Pancreas (tissue), 10 donors: ENCODE data around the gene RARB. TPM values are rescaled to one million over a fixed set of nuclear protein-coding genes. Genes with fewer than 3 reads are reported as not detected.

Experiments
- ATAC-seq, 4 donors: fragments of 200-7000 bp; cut with Tn5 transposase; one replicate each; pipeline versions ENCODE4 v1.8.0 to v1.9.1; 2020; ENCODE audit warnings: mild to moderate bottlenecking in 4 of 4, moderate library complexity in 4 of 4
- DNase-seq, 6 donors: peaks; one replicate each; pipeline ENCODE4 v3.0.0-alpha.2; 2020
- FAIRE-seq: peaks from 2 replicates; lab custom pipeline; 2012; peaks lifted over from hg19 to GRCh38; lab: Jason Lieb, UNC
- H3K27ac ChIP-seq, 4 donors: fragments of 200-600 bp; sonication (generic); 1 replicate in 3 of 4; 2 replicates in 1 of 4; pipeline versions ENCODE4 v1.5.0 to v1.8.0; 2020
- H3K27me3 ChIP-seq, 4 donors: fragments of 200-600 bp; one replicate each; pipeline ENCODE4 v1.8.0; 2021
- H3K36me3 ChIP-seq, 3 donors: fragments of 200-600 bp; sonication (generic) in 1 of 3; one replicate each; pipeline versions ENCODE4 v1.5.0 to v1.8.0; 2020 to 2021
- H3K4me1 ChIP-seq, 3 donors: fragments of 200-600 bp; one replicate each; pipeline ENCODE4 v1.8.0; 2021
- H3K4me3 ChIP-seq, 4 donors: fragments of 200-600 bp; sonication (generic) in 2 of 4; one replicate each; pipeline versions ENCODE4 v1.5.0 to v1.8.0; 2020 to 2021
- H3K9me3 ChIP-seq, 4 donors: fragments of 200-600 bp; one replicate each; pipeline ENCODE4 v1.8.0; 2021
- WGBS, 2 donors: extraction: QIAGEN DNeasy Blood & Tissue Kit; methylation state at CpG; one replicate each; pipeline ENCODE4 v1.1.7; 2013; 5-methylcytosine and 5-hydroxymethylcytosine counted together
- intact Hi-C, 3 donors: fragments of 100-400 bp; cut with DNase I; formaldehyde crosslinking; loops; one replicate each; pipeline versions ENCODE4 v1.11.1 to v1.14.2; 2022
- polyA plus RNA-seq, 2 donors: library from polyadenylated mRNA; stranded (reverse); fragments of 200-250 nt; gene quantifications; one replicate each; pipeline ENCODE4 v1.2.3, GENCODE V29; 2013
- total RNA-seq, 6 donors: library from RNA; stranded (reverse); fragmentation: NEBNext Ultra II Directional in 4 of 6; extraction: Animal tissue kit (Norgen Biotek cat#: 25700) in 4 of 6; gene quantifications; one replicate each; pipeline versions ENCODE4 v1.2.1 to v1.2.4, GENCODE V29; 2021 to 2023
- TF ChIP-seq, protein P1 (sequence below), 4 donors: fragments of 200-600 bp; sonication (generic) in 3 of 4; IDR thresholded peaks; one replicate each; pipeline versions ENCODE4 v1.5.0 to v1.8.0; 2021; ENCODE audit warnings: antibody characterized with exemption in 4 of 4
- donor health status: healthy with polysubstance abuse.
- donor health status: DM: no; HTN: no; CAD: no; lungs with moderate emphysema.
- donor health status: DM: no; HTN: no; CAD: no.
- donor health status: control.
- donor health status: control.
- donor health status: Bipolar disorder and iron deficiency.
- donor health status: DM: yes; HTN: yes; CAD: no.
- donor health status: DM: no; HTN: no; CAD: no.
- donor health status: DM: no; HTN: no; CAD: no.
- donor health status: DM: yes; HTN: yes; CAD: no.

RARB gene
- total and polyA plus RNA-seq, 8 donors, result 0.49 to 3.3 (median 0.75) TPM

DNA sequence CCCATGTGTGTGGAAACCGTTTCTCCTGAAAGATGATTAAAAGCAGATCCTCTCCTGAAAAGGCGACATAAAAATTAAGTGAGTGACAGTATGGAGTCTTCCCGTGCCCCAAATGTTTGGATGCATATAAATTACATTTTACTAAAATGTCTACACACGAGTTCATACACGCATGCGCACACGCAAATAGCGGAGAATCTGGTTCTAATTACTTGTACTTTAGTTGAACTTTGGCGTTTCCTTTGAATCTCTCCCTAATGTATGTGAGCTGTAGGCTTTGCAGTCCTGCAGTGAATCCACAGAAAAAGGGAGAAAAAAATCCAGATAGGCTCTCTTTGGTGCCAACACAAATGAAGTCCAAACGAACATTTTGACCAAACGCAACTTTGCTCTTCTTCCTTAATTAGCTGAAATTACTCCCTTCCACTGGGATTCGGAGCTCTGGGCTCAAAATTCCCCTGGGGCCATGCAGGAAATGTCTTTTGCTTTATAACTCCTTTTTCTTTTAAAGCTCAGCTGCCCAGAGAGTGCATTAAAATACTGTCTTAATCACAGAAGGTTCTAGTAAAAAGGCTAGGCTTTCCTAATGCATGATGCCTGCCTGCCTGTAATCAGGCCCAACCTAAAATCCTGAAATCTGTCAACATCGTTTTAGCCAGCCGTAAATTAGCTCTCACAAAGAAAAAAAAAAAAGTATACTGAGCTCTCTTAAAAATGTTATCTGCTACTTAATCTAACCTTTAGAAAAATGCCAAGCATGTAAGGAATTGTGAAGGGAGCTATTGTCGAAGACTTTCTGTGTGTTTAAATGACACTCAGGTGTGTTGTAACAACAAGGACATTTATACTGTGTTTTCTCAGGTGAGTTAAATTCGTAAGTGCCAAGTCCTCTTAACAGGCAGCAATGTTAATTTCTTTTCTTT, 26.2 kb downstream of the RARB start:
- no peaks in the 10 kb centered on the region for H3K9me3 ChIP-seq
- DNase-seq (no peak), FAIRE-seq (no peak), ATAC-seq (peak in 1 of 4 donors; percentile 16)
- no peaks in the 10 kb centered on the region for H3K36me3 ChIP-seq
- 58 to 72% methylated on average over 16 of the region's 16 CpGs for WGBS, 2 donors
- peaks cover 0 to 19% (median 10%) of the 10 kb centered on the region in 3 donors for H3K4me1 ChIP-seq
- H3K27me3 ChIP-seq, result no peaks in the 10 kb centered on the region
- H3K4me3 ChIP-seq, result no peak overlapping the region
- intact Hi-C loops, result no loop called here
- TF ChIP-seq, protein P1, sequence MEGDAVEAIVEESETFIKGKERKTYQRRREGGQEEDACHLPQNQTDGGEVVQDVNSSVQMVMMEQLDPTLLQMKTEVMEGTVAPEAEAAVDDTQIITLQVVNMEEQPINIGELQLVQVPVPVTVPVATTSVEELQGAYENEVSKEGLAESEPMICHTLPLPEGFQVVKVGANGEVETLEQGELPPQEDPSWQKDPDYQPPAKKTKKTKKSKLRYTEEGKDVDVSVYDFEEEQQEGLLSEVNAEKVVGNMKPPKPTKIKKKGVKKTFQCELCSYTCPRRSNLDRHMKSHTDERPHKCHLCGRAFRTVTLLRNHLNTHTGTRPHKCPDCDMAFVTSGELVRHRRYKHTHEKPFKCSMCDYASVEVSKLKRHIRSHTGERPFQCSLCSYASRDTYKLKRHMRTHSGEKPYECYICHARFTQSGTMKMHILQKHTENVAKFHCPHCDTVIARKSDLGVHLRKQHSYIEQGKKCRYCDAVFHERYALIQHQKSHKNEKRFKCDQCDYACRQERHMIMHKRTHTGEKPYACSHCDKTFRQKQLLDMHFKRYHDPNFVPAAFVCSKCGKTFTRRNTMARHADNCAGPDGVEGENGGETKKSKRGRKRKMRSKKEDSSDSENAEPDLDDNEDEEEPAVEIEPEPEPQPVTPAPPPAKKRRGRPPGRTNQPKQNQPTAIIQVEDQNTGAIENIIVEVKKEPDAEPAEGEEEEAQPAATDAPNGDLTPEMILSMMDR (IDR thresholded peaks at IDR 0.05), result no peak
- H3K27ac ChIP-seq, result peak overlapping the region in 2 of 4 donors; percentile 12 to 36

DNA sequence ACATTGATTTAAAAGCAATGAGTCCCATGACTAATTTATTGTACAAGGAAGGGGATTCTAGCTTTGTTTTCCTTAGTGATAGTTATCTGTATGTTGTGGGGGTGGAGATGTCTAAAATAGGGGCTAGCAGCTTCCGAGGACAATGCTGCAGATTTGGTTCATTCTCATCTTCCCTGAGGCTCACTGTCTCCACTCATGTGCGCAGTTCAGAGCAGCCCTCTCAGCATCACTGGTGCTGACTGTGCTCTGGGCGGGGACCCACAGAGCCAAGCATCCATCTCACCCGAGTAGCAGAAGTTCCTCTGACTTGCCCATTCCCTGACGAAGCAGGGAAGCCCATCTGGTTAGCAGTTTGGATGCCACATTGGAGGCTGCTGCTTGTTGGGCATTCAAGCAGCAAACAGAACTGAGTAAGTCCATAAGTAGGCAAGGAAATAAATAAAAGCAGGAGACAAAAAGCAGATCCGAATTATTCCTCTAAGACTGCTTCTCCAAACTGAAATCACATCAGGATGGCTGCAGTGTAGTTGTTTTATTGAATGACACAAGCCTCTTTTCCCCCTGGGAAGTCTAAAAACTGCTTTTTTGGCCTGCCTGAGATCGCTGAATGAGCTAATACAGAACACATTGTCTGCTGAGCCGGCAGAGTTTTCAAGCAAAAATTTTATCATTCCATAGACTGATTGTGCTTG, 27.5 kb downstream of the RARB start:
- TF ChIP-seq, protein P1 (IDR thresholded peaks at IDR 0.05), result no peak
- H3K4me1 ChIP-seq, result peaks cover 0 to 19% (median 12%) of the 10 kb centered on the region in 3 donors
- ATAC-seq (peak in 3 of 4 donors; percentile 25 to 49 (median 38)), DNase-seq (no peak), FAIRE-seq (no peak)
- no peaks in the 10 kb centered on the region for H3K27me3 ChIP-seq
- no peaks in the 10 kb centered on the region for H3K36me3 ChIP-seq
- H3K4me3 ChIP-seq, result no peak overlapping the region
- no peaks in the 10 kb centered on the region for H3K9me3 ChIP-seq
- WGBS, 2 donors, result 58% methylated on average over 8 of the region's 8 CpGs
- H3K27ac ChIP-seq, result peak overlapping the region in 1 of 4 donors; percentile 36
- intact Hi-C loops, result no loop called here

DNA sequence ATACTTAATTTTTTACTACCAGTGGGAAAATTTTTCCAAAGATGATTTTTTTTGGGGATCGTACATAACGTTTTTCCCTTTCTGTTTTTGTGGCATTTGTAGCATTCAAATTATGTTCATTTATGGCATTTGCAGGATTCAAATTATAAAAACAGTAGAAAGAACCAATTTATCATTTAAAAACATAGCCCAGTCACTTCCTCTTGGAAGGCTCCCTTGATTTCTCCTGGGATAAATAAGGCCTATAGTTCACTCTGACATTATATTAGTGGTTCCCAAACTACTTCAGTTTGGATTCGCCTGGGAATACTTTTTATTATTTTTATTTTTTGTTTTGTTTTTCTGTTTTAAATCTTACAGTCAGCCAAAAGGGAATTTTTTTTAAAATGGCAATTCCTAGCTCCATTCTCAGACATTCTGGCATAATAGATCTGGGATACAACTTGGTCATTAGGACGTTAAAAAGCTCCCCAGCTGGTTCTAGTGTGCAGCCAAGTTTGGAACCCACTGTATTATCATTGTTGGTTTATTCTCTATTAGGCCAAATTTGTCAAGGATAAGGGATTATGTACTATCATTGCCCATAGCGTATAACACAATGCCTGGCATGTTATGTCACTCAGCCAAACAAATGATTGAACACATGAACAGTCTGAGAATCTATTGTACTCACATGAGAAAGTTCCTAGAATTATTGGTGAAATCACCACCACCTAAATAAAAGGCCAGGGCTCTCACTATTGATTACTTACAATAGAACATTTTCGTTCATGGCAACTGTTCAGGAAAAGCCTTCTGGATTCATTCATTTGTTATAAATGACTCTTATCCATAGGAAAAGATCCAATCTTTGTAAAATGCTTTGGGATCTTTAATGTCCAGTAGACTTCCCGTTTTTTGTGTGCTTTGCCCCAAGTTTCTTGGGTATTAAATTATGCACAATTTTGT, 28.9 kb downstream of the RARB start:
- FAIRE-seq (no peak), DNase-seq (no peak), ATAC-seq (no peak)
- H3K27me3 ChIP-seq, result no peaks in the 10 kb centered on the region
- no peak overlapping the region for H3K4me3 ChIP-seq
- no peaks in the 10 kb centered on the region for H3K36me3 ChIP-seq
- TF ChIP-seq, protein P1 (IDR thresholded peaks at IDR 0.05), result no peak
- WGBS, 2 donors, result 56 to 69% methylated on average over 7 of the region's 7 CpGs
- peak overlapping the region in 2 of 4 donors; percentile 28 to 51 for H3K27ac ChIP-seq
- intact Hi-C loops, result no loop called here
- no peaks in the 10 kb centered on the region for H3K9me3 ChIP-seq
- H3K4me1 ChIP-seq, result peaks cover 0 to 19% (median 12%) of the 10 kb centered on the region in 3 donors

DNA sequence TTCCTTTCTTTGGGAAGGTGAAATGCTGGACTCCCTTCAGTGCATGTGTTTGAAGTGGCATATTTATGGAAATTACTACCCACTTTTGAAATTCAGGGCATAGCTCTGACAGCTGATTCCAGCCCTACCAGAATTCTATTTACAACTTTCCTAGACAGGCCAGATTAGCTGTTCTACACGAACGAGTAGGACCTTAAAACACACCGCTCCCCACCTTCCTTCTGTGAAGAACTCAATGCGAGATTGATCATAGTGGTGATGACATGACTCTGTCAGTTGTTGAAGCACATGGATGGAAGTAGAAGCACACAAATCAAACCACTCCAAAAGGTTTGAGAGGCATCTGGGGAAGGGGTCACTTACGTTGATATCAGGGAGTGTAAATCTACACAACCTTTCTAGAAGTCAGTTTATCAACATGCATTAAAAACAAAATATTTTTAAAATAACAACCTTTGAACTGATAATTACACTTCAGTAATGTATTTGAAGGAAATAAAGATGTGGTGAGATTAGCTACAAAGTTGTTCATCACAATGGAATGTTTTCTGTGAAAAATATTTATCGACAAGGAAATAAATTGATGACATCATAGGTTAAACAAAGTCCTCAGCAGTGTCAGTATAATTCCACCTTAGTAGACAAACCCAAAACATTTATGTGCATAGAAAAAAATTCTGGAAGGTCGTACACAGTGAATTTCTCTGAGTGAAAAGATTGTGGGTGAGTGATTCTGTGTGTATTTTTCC, 29.8 kb downstream of the RARB start:
- no peak overlapping the region for H3K4me3 ChIP-seq
- intact Hi-C loops, result no loop called here
- TF ChIP-seq, protein P1 (IDR thresholded peaks at IDR 0.05), result no peak
- H3K4me1 ChIP-seq, result peaks cover 0 to 19% (median 12%) of the 10 kb centered on the region in 3 donors
- ATAC-seq (peak; percentile 50 to 70 (median 61)), FAIRE-seq (no peak), DNase-seq (no peak)
- no peaks in the 10 kb centered on the region for H3K9me3 ChIP-seq
- no peaks in the 10 kb centered on the region for H3K27me3 ChIP-seq
- H3K27ac ChIP-seq, result peak overlapping the region in 3 of 4 donors; percentile 39 to 57 (median 51)
- WGBS, 2 donors, result 51 to 52% methylated on average over 7 of the region's 7 CpGs
- no peaks in the 10 kb centered on the region for H3K36me3 ChIP-seq
